A673 (cell line): ENCODE results near the gene SERPINB11.

ENCODE experiments used
- EZH2 ChIP-seq: fragments of 200-600 bp; sonication (generic); IDR thresholded peaks from 2 replicates; pipeline ENCODE4 v1.6.1; 2017; ENCODE audit warnings: borderline replicate concordance, low read depth, mild to moderate bottlenecking, mixed read lengths, antibody characterized with exemption, low read length; ENCODE audit not compliant: poor library complexity, severe bottlenecking
- TF ChIP-seq, protein P1 (sequence below): fragments of 300-800, 200-600 bp; sonication (generic); conservative IDR thresholded peaks from 2 replicates; pipeline ENCODE4 v1.5.1; 2017; ENCODE audit warnings: low read depth, mild to moderate bottlenecking, antibody characterized with exemption, low read length, moderate library complexity, mixed read lengths

DNA sequence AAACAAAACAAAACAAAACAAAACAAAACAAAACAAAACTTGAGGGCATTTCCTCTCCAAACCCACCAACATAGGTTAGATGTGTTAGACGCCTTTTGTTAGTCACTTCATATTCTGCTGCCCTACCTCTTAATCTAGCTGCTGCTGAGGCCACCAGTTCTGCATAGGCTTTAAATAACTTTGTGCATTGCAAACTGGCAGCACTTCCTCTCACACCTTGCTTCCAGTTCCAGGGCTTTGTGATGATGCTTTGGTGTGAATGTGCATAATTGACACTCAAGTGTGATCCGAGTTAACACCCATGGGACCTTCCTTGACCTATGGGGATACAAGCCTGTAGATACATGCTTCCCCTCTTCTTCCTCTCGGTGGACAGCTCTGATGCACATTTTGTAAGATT is 2.3 kb upstream of the SERPINB11 start:
- TF ChIP-seq, protein P1, sequence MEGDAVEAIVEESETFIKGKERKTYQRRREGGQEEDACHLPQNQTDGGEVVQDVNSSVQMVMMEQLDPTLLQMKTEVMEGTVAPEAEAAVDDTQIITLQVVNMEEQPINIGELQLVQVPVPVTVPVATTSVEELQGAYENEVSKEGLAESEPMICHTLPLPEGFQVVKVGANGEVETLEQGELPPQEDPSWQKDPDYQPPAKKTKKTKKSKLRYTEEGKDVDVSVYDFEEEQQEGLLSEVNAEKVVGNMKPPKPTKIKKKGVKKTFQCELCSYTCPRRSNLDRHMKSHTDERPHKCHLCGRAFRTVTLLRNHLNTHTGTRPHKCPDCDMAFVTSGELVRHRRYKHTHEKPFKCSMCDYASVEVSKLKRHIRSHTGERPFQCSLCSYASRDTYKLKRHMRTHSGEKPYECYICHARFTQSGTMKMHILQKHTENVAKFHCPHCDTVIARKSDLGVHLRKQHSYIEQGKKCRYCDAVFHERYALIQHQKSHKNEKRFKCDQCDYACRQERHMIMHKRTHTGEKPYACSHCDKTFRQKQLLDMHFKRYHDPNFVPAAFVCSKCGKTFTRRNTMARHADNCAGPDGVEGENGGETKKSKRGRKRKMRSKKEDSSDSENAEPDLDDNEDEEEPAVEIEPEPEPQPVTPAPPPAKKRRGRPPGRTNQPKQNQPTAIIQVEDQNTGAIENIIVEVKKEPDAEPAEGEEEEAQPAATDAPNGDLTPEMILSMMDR = no peak
- TF ChIP-seq EZH2 = no peak
